NCI-H748 (cell line): ENCODE measurements around the gene MBNL2.

Experiments used
- DNase-seq: peaks from one replicate; lab custom pipeline; 2025; ENCODE audit not compliant: unreplicated experiment; lab: John Stamatoyannopoulos, UW

MBNL2 gene

GRCh38 chr13:97211300-97211699 is 10.8 kb upstream of the MBNL2 start:
- peak; percentile 7 for DNase-seq

DNA sequence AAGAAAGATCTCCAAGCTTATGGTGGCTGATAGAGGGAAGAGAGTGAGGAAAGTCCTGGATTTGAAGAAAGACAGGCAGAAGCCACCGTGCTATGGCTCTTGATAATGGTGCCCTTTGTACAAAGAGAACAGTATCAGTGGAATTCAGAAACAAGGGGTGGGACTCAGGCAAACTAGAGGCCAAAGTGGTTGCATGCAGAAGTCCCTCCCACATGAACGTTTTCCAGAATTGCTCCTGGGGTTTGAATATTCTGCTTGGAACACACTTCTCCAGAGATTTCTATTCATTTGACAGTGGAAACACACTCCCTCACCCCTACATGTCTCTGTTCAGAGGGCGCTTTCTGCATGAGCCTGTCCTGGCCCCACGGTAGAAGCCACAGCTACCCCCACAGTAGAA is 10.1 kb upstream of the MBNL2 start:
- peak; percentile 28 for DNase-seq

GRCh38 chr13:97212601-97213040 is 9.5 kb upstream of the MBNL2 start:
- DNase-seq, result peak; percentile 90

GRCh38 chr13:97214921-97215320 is 7.2 kb upstream of the MBNL2 start:
- no peak for DNase-seq

- DNase-seq, result no peak
Observed at GRCh38 chr13:97215325-97215724, 6.8 kb upstream of the MBNL2 start.

DNA sequence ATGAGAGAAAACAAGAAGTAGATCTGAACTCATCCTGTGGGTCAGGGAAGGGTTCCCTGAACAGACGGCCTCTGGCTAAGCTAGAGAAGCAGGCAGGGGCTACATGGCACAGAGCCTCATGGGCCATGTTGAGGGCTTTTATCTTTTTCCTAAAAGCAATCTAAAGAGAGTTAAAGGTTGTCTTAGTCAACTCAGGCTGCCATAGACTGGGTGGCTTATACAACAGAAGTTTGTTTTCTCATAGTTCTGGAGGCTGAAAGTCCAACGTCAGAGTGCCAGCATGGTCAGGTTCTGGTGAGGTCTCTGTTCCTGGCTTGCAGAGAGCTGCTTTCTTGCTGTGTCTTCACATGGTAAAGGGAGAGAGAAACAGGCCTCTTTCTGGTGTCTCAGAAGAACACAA is 2.9 kb upstream of the MBNL2 start:
- DNase-seq, result no peak

DNA sequence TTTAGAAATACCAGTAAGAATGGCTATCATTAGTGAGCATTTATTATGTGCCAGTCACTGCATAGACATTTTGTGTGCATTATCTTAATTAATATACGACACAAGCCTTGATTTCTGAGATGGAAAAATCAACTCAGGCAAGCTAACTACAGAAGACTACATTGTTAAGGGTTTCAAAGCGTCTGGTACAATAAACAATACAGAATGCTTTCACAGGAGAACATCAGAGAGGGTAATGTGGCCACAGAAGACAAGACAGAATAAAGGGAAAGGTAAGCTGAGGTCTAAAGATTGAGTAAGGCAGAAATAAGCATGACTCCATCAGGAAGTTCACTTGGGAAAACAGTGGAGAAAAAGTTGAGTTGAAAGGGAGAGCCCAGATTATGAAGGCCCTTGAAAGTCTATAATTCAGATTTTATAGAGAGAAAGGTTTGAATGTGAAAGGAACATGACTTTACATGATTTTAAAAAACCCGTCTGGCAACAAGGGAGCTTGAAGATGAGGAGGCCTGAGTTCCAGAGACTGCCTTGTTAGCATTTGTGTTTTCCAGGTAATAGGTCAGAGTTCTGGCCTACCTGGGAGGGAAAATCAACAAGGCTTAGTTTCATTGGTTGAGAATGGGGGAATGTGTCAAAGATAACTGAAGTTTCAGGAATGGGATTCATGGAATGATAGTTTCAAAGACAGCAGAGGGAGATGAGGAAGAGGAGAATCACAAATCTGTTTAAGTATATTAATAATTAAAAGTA is 1.8 kb upstream of the MBNL2 start:
- DNase-seq, result no peak

- no peak for DNase-seq
Observed at GRCh38 chr13:97221046-97221445, 1.1 kb upstream of the MBNL2 start.

DNA sequence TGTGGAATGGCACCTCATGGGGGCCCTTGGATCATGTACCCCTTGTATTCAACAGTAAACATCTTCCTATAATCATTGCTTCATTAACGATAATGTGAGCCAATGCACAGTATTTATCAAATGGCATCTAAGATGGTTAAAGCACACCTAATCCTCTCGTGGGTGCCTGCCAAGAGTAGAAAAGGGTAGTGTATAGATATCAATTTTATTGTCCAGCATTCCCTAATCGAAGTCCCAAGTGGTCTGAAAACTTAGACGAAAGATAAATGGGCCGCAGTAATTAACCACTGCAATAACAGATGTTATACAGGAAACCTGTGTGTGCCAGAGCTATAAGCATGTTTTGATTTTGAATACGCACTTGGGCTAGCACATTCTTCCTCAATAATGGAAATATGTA is 667 bp upstream of the MBNL2 start:
- DNase-seq, result no peak

- DNase-seq, result peak; percentile 65
Observed at GRCh38 chr13:97223037-97223710, 1.0 kb downstream of the MBNL2 start.

DNA sequence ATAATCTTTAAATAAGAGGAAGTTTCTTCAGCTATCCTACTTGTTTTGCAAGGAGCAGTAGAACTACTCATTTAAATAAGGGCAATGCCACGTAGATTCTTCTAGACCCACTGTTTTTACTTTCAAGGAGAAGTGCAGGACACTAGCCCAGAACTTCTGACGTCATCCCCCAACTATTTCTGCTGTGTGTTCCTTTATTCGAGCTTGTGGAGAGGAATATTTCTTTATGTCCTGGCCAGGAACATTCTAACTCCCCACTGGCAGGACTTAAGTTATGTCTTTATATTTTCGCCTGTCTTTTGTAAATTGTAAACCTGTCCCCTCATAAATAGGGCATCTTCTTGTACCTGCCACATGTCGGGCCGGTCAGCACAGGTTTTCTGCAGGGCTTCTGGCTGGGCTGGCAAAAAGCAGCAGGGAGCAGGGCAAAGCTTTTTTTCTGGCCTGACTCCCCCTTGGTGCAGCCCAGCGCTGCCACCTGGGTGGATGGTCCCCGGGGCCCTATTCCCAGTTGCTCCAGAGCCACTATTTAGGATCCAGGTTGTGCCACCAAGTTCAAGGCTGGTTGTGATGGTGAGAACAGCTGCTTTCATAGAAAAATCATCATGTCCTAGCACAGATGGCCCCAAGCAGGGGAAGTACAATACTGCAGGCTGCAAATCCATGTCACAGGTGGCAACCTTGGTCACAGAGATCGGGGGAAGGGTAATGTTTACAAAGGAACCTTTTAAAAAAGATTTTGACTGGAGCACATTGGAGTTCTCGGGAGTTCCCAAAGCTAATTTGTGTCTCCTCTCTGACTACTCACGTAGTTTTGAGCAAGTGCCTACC is 1.8 kb downstream of the MBNL2 start:
- DNase-seq, result peak; percentile 68

GRCh38 chr13:97224544-97225300 is 2.6 kb downstream of the MBNL2 start:
- peak; percentile 85 for DNase-seq

DNA sequence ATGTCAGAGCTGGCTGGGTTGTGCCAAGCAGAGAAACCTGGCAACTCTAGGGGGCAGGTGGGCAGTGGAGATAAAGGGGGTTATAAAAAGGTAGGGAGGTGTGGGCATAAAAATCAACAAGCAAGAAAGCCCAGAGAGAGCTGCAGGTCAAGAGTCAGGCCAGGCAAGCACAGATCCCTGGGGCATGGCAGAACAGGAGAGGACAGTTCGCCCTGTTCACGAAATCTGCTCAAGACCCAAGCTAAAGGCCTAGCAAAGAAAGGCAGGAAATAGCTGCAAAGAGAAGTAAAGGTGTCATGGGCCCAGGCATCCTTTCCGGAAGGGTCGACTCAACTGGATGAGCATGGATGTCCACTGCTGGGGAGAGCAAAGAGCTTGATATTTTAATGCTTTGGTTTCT is 3.4 kb downstream of the MBNL2 start:
- peak; percentile 36 for DNase-seq

GRCh38 chr13:97226013-97226412 is 3.9 kb downstream of the MBNL2 start:
- DNase-seq, result peak; percentile 75

- DNase-seq, result no peak
Observed at GRCh38 chr13:97226788-97227627, 4.9 kb downstream of the MBNL2 start.

DNA sequence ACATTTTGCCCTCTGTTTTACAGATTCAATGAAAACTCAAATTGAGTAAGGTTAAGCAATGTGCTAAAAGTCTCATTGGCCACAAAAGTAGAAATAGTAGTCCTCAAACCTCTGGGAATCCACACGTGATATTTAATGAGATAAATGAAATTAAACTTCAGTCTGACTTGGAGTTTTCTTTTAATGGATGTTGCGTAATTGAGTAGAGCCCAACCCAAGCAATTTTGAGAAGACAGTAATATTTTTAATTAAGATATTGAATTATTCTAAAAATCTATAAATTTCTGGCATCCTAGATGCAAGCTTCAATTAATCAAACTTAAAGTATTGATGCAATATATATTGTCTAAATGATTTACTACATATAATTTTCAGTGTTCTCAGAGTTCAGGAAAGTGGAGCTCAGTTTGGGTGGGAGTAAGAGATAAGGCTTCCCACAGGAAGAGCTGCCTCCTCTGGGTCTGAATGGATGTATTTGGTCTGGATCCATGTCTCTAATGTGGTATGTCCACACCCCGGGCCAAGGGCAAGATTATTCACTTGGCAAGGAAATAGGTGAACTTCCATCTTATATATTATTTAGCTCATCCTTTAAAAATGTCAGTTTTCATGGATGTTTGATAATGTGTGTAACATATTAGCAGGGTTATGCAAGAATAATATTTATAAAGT is 6.9 kb downstream of the MBNL2 start:
- no peak for DNase-seq

- DNase-seq, result no peak
Observed at GRCh38 chr13:97229699-97230098, 7.6 kb downstream of the MBNL2 start.

DNA sequence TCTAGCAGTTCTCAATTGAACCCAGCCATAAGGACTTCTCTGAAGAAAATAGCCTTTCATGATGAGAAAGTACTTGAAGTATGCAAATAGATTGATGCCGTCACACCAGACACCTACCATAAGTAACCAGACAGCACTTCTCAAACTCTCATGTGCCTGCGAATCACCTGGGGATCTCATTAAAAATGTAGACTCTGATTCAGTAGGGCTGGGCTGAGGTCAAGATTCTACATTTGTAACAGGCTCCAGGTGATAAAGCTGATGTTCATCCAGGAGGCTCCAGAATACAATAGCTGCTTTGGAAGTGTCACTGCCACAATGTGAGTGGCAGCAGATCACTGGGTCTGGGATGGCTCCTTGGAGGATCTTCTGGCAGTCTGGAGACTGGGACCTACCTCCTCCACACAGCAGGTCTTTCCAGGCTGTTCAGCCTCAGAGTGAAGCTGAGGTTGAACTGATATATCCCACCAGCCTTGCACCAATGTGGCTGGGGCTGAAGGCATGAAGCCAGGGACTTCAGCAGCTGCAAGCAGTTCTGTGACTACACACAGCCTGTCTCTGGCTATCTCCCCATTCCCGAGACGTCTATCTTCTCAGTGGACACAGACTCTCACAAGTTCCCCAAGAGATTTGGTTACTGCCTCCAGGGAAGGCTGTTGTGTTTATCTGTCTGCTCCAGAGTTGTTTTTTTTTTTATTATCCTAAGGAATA is 9.1 kb downstream of the MBNL2 start:
- DNase-seq, result no peak

DNA sequence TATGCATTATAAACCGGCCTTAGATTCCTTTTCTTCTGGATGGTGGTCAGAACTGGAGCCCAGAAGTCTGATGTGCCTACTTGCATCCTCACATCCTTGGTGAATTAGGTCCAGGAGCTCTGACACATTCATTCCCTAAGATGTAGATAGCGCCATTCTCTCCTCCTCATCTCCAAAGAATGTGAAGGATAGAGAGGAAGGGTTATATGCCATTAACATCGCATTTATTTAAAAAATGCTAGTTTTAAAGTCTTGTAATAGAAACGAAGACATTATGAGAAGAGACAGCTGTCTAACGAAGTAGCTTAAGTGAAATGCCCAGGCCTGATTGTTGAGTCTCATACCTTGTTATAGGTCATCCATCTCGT is 9.7 kb downstream of the MBNL2 start:
- DNase-seq, result no peak
